GM21576 (cell line): ENCODE results near the gene OSR1.
"Not testable (repeated sequence)": the region's sequence is repeated elsewhere in the genome, so short reads cannot be mapped to it uniquely, and the experiment has no call there.

Source experiments
- ATAC-seq: cut with Tn5 transposase; IDR thresholded peaks from one replicate; pipeline ENCODE4 v1.9.1; 2021; ENCODE audit warnings: mild to moderate bottlenecking, moderate library complexity; ENCODE audit not compliant: unreplicated experiment

The OSR1 gene

GRCh38 chr2:19358242-19359020 lies at the start of gene OSR1:
TSS of gene OSR1 (minus strand) at chr2:19358623. CDS start at chr2:19353805, 4,818 bp downstream.
- ATAC-seq = no peak

- ATAC-seq = no peak
Measured at GRCh38 chr2:19403785-19404184, 45.4 kb upstream of the OSR1 start.

- ATAC-seq = no peak
Measured at GRCh38 chr2:19392191-19392590, 33.8 kb upstream of the OSR1 start.

- ATAC-seq = not testable (repeated sequence)
Measured at GRCh38 chr2:19389469-19389868, 31.0 kb upstream of the OSR1 start.

GRCh38 chr2:19380532-19380931 lies 22.1 kb upstream of the OSR1 start:
- no peak for ATAC-seq

GRCh38 chr2:19378939-19379338 lies 20.5 kb upstream of the OSR1 start:
- no peak for ATAC-seq

- no peak for ATAC-seq
Measured at GRCh38 chr2:19377717-19378116, 19.3 kb upstream of the OSR1 start.

GRCh38 chr2:19373352-19373751 lies 14.9 kb upstream of the OSR1 start:
- no peak for ATAC-seq

GRCh38 chr2:19371996-19372582 lies 13.7 kb upstream of the OSR1 start:
- no peak for ATAC-seq

GRCh38 chr2:19369341-19369955 lies 11.0 kb upstream of the OSR1 start:
- no peak for ATAC-seq

- ATAC-seq = no peak
Measured at GRCh38 chr2:19368760-19369159, 10.3 kb upstream of the OSR1 start.

- no peak for ATAC-seq
Measured at GRCh38 chr2:19367326-19367725, 8.9 kb upstream of the OSR1 start.

- ATAC-seq = no peak
Measured at GRCh38 chr2:19365126-19365525, 6.7 kb upstream of the OSR1 start.

GRCh38 chr2:19364014-19364413 lies 5.6 kb upstream of the OSR1 start:
- ATAC-seq = no peak

GRCh38 chr2:19363474-19363778 lies 5.0 kb upstream of the OSR1 start:
- ATAC-seq = no peak

- peak; percentile 52 for ATAC-seq
Measured at GRCh38 chr2:19362755-19363473, 4.5 kb upstream of the OSR1 start.

- no peak for ATAC-seq
Measured at GRCh38 chr2:19362094-19362754, 3.8 kb upstream of the OSR1 start.

- ATAC-seq = no peak
Measured at GRCh38 chr2:19361325-19361990, 3.0 kb upstream of the OSR1 start.

GRCh38 chr2:19360966-19361321 lies 2.5 kb upstream of the OSR1 start:
- ATAC-seq = no peak

GRCh38 chr2:19360266-19360965 lies 2.0 kb upstream of the OSR1 start:
- ATAC-seq = no peak
